Activated gamma-delta T cell treated with anti-CD3 and anti-CD28 coated beads, Interleukin-2, amount 50 U/mL, for 16 hours (primary cell): Measurements from ENCODE around the gene PDCD1LG2.

Experiments
- DNase-seq: peaks from one replicate; pipeline ENCODE4 v3.0.0-alpha.2; 2020; ENCODE audit warnings: low read depth

Gene PDCD1LG2

DNA sequence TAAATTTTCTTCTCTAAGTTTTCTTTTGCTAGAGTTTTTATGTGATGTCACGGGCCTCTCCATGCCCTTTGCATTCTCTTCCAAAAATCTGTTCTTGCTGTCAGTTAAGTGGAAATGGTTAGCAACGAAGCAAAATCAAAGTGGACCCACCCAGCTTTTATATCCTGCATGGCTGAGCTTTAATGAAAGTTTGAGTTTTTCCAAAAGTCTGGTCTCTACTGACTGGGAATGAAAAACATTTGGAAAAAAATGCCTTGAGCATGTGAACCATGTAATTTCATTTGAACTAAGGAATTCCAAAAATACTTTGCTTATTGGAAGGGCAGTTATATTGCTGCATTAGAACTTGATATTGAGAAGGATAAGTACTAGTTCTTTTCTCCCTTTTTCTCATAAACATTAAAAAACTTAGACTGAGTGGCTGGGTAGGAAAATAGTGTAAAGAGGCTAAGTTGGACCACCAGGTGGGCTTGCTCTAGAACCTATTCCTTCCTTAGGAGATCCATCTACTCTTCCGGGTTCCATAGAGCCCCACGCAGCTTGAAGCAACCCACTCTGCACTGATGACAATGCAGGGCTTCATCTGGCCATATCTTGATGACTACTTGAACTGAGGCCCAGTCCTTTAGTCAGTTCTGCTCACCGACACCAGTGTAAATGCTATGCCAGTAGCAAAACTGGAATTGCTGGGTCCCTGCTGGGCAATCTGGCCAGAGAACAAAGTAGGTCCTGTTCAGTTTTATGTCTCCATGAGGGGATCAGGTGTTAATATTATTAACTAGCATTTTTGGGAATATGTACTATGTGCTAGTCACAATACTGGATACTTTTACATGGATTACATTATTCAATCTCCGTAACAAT is 101.2 kb downstream of the PDCD1LG2 start:
- DNase-seq, result no peak

DNA sequence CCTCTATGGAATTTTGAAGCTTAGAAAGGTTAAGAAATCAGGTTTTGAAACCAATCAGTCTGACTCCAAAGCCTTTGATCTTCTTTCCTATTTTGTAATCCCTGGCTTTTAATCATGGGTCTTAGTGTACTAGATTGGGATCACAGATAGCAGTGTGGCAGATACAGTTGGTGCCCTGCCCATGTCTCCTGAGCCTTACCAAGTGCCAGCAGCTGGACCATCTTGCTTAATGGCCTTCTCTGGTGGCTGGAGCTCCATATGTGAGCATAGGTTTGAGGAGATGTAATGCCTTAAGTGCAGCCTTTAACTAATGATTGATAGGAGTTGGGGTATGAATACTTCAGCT is 101.8 kb downstream of the PDCD1LG2 start:
- no peak for DNase-seq

DNA sequence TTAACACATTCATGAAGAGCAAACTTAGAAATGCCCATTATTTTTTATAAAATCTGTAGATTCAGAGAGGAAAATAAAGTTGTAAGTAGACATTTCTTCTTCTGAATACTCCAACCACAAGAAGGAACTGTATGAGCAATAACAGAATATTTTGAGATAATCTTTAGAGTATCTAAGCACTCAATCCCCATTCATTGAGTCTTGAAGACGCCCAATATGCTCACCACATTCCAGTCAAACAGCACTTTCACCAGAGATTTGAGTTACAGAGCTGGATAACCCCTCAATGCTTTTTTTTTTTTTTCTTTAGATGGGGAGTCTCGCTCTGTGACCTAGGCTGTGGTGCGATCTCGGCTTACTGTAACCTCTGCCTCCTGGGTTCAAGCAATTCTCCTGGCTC is 103.9 kb downstream of the PDCD1LG2 start:
- DNase-seq, result no peak

DNA sequence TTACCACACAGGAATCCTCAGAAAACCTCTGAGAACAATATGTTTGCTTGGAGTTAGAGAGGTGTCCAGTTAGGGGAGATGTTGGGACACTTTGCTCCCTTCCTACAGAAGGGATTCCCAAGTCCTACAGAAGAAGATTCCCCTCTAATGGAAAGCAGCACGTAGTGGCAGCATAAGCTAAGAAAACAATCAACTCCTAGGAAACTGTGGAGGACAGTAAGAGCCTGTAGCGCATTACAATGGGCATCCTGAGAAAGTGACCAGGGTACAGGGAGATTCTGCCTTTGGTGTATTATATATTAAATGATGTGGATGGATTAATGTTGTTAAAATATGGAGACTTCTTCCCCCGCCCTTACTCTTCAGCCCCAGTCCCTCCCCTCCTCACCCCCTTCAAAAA is 104.7 kb downstream of the PDCD1LG2 start:
- no peak for DNase-seq

DNA sequence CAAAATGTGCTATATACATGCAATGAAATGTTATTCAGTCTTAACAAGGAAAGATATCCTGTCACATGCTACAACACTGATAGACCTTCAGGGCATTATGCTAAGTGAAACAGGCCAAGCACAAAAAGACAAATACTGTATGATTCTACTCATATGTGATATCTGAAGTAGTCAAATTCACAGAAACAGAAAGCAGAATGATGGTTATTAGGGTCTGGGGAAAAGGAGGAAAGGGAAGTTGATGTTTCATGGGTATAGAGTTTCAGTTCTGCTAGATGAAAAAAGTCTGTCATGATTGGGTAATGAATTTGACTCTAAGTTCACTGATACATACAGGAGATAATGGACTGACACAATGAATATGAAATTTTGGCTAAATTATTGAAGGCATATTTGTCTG is 107.4 kb downstream of the PDCD1LG2 start:
- no peak for DNase-seq

DNA sequence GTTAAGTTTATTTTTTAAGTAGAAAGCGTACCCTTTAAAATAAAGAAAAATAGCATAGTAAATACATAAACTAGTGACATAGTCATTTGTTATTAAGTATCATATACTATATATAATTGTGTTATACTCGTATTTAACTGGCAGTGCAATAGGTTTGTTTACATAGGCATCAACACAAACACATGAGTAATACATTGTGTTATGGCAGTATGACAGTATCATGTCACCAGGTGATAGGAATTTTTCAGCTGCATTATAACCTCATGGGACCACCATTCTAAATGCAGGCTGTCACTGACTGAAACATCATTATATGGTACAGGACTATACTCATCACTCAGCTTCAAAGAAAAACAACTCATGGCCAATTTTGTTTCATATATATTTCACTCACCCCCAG is 110.2 kb downstream of the PDCD1LG2 start:
- no peak for DNase-seq
